DMS 273 (cell line): ENCODE results near the gene KIF26B.

Experiments used
- DNase-seq: peaks from one replicate; lab custom pipeline; 2025; ENCODE audit not compliant: unreplicated experiment; lab: John Stamatoyannopoulos, UW

The KIF26B gene

GRCh38 chr1:245168906-245169305 lies 14.1 kb downstream of the KIF26B start:
- no peak for DNase-seq

GRCh38 chr1:245169376-245169775 lies 14.6 kb downstream of the KIF26B start:
- DNase-seq: no peak

- no peak for DNase-seq
These were observed 17.2 kb downstream of the KIF26B start for GRCh38 chr1:245172026-245172425.

- DNase-seq: no peak
These were observed 18.0 kb downstream of the KIF26B start for GRCh38 chr1:245172829-245173228.

- DNase-seq: no peak
These were observed 18.8 kb downstream of the KIF26B start for GRCh38 chr1:245173446-245174211.

- DNase-seq: peak; percentile 14
These were observed 22.5 kb downstream of the KIF26B start for GRCh38 chr1:245177071-245177900.

- no peak for DNase-seq
These were observed 24.9 kb downstream of the KIF26B start for GRCh38 chr1:245179706-245180105.

GRCh38 chr1:245180496-245181157 lies 25.8 kb downstream of the KIF26B start:
- no peak for DNase-seq

- DNase-seq: no peak
These were observed 26.4 kb downstream of the KIF26B start for GRCh38 chr1:245181158-245181517.

- DNase-seq: no peak
These were observed 27.2 kb downstream of the KIF26B start for GRCh38 chr1:245182028-245182427.

GRCh38 chr1:245183429-245183828 lies 28.6 kb downstream of the KIF26B start:
- no peak for DNase-seq

- DNase-seq: no peak
These were observed 30.0 kb downstream of the KIF26B start for GRCh38 chr1:245184779-245185178.

GRCh38 chr1:245188403-245188802 lies 33.6 kb downstream of the KIF26B start:
- DNase-seq: no peak

GRCh38 chr1:245195398-245195797 lies 40.6 kb downstream of the KIF26B start:
- no peak for DNase-seq

GRCh38 chr1:245197121-245197520 lies 42.3 kb downstream of the KIF26B start:
- DNase-seq: no peak

GRCh38 chr1:245197911-245198379 lies 43.2 kb downstream of the KIF26B start:
- no peak for DNase-seq

GRCh38 chr1:245198748-245199516 lies 44.1 kb downstream of the KIF26B start:
- no peak for DNase-seq

GRCh38 chr1:245200146-245200545 lies 45.4 kb downstream of the KIF26B start:
- DNase-seq: no peak

GRCh38 chr1:245201201-245201600 lies 46.4 kb downstream of the KIF26B start:
- no peak for DNase-seq

GRCh38 chr1:245201827-245202226 lies 47.0 kb downstream of the KIF26B start:
- DNase-seq: no peak

- DNase-seq: no peak
These were observed 50.6 kb downstream of the KIF26B start for GRCh38 chr1:245205396-245205795.
